ENCODE measurements around the gene NSL1. TPM values are rescaled to one million over a fixed set of nuclear protein-coding genes. Genes with fewer than 3 reads are reported as not detected.

NSL1 gene
- total RNA-seq, 1 experiment from 2014 or later, result 36.4 TPM

GRCh38 chr1:212738330-212738729, 53.2 kb downstream of the NSL1 start:
- Histone ChIP-seq H3K9me2 (ENCODE audit: insufficient read depth) (no peaks in the 10 kb centered on the region), H3K9me3 (ENCODE audit: control insufficient read depth in 1 of 2, insufficient read depth in 1 of 2, low read depth in 1 of 2, low read length in 2 of 2) (no peaks in the 10 kb centered on the region; a peak in 1 of 4 replicates), H3K9ac (ENCODE audit: low read length) (no peak overlapping the region), H3K27me3 (ENCODE audit: insufficient read depth, low read length) (no peaks in the 10 kb centered on the region), H3K4me3 (replicated peaks in 1 of 2; ENCODE audit: low read depth in 1 of 2, low read length in 2 of 2) (no peak overlapping the region), H2AFZ (ENCODE audit: low read depth, low read length, poor library complexity, severe bottlenecking) (no peak overlapping the region), H3K4me1 (ENCODE audit: control insufficient read depth in 1 of 2, insufficient read depth in 2 of 2, low read length in 2 of 2) (no peaks in the 10 kb centered on the region), H3K27ac (ENCODE audit: low read depth, low read length) (no peak overlapping the region), H3K4me2 (ENCODE audit: low read length) (no peak overlapping the region), H3K79me2 (ENCODE audit: insufficient read depth, low read length) (peaks cover 10% of the 10 kb centered on the region), H3K36me3 (ENCODE audit: control insufficient read depth in 1 of 2, insufficient read depth in 2 of 2, low read length in 2 of 2) (no peaks in the 10 kb centered on the region), H4K20me1 (ENCODE audit: insufficient read depth) (peaks cover 4% of the 10 kb centered on the region; the same call in 1 of the 2 replicates)
- CTCF ChIA-PET, result interaction anchor here (1.3 to 4.7 kb wide), 2 partner anchors 12 to 73 kb away, joined by 3 to 29 read pairs; no protein-coding TSS in a partner anchor
- POLR2A ChIA-PET, result no interaction called here
- intact Hi-C loops (cut with micrococcal nuclease), result no loop called here
- DNase-seq (ENCODE audit: low read depth, low spot score) (no peak), ATAC-seq (no peak)
- RAD21 ChIA-PET (ENCODE audit: low non-redundant PET in 1 of 2, low total read pairs in 2 of 2, uncharacterized antibody in 2 of 2, unreplicated experiment in 2 of 2), result no interaction called here
- BruUV-seq (replicated peaks), result no TSS peak
- no peak for TF ChIP-seq EZH2phosphoT487 (IDR thresholded peaks at IDR 0.05; ENCODE audit: borderline replicate concordance)
- TF ChIP-seq EGR1 (IDR thresholded peaks at IDR 0.05; ENCODE audit: low read depth), result no peak
- no peak for TF ChIP-seq YY1 (IDR thresholded peaks at IDR 0.05; ENCODE audit: extremely low read depth, insufficient replicate concordance, low read depth, low read length)
- no peak for TF ChIP-seq FOSL1 (IDR thresholded peaks at IDR 0.05; ENCODE audit: low read depth)
- no peak for TF ChIP-seq CTCF (IDR thresholded peaks at IDR 0.05 in 2 of 3, conservative IDR thresholded peaks at IDR 0.05 in 1 of 3; ENCODE audit: borderline replicate concordance in 1 of 3, insufficient read depth in 1 of 3, low read depth in 2 of 3, low read length in 2 of 3)
- no peak for TF ChIP-seq CEBPB (IDR thresholded peaks at IDR 0.05; ENCODE audit: low read depth)
- TF ChIP-seq SP1 (IDR thresholded peaks at IDR 0.05; ENCODE audit: low read depth), result no peak
- no peak for TF ChIP-seq SRF (IDR thresholded peaks at IDR 0.05; ENCODE audit: low read depth)
- TF ChIP-seq POLR2AphosphoS5 (IDR thresholded peaks at IDR 0.05; ENCODE audit: low read depth, low read length), result no peak
